Measurements from ENCODE around the gene SLC7A14.
A peak's percentile ranks its signal among the peaks of the same experiment; 100 is the strongest.

SLC7A14 gene

GRCh38 chr3:170534227-170534626 is 51.6 kb downstream of the SLC7A14 start:
- DNase-seq (ENCODE audit: low read depth), result no peak

GRCh38 chr3:170532573-170532972 is 53.3 kb downstream of the SLC7A14 start:
- DNase-seq (ENCODE audit: low read depth), result no peak

GRCh38 chr3:170531657-170532335 is 54.1 kb downstream of the SLC7A14 start:
- peak; percentile 24 for DNase-seq (ENCODE audit: low read depth)

- no peak for DNase-seq (ENCODE audit: low read depth)
Measured at GRCh38 chr3:170531054-170531453, 54.8 kb downstream of the SLC7A14 start.

GRCh38 chr3:170529912-170530311 is 56.0 kb downstream of the SLC7A14 start:
- DNase-seq (ENCODE audit: low read depth), result no peak

GRCh38 chr3:170529346-170529745 is 56.5 kb downstream of the SLC7A14 start:
- DNase-seq (ENCODE audit: low read depth), result no peak

- DNase-seq (ENCODE audit: low read depth), result no peak
Measured at GRCh38 chr3:170528726-170529125, 57.1 kb downstream of the SLC7A14 start.

GRCh38 chr3:170524073-170524472 is 61.8 kb downstream of the SLC7A14 start:
- no peak for DNase-seq (ENCODE audit: low read depth)

- no peak for DNase-seq (ENCODE audit: low read depth)
Measured at GRCh38 chr3:170523248-170523647, 62.6 kb downstream of the SLC7A14 start.

- DNase-seq (ENCODE audit: low read depth), result no peak
Measured at GRCh38 chr3:170522201-170522600, 63.7 kb downstream of the SLC7A14 start.

GRCh38 chr3:170520996-170521395 is 64.9 kb downstream of the SLC7A14 start:
- no peak for DNase-seq (ENCODE audit: low read depth)

GRCh38 chr3:170517242-170517945 is 68.5 kb downstream of the SLC7A14 start:
- no peak for DNase-seq (ENCODE audit: low read depth)

GRCh38 chr3:170513642-170514041 is 72.2 kb downstream of the SLC7A14 start:
- DNase-seq (ENCODE audit: low read depth), result no peak

GRCh38 chr3:170511371-170511770 is 74.5 kb downstream of the SLC7A14 start:
- DNase-seq (ENCODE audit: low read depth), result no peak

- DNase-seq (ENCODE audit: low read depth), result no peak
Measured at GRCh38 chr3:170508839-170509238, 77.0 kb downstream of the SLC7A14 start.

- DNase-seq (ENCODE audit: low read depth), result no peak
Measured at GRCh38 chr3:170508291-170508690, 77.6 kb downstream of the SLC7A14 start.

GRCh38 chr3:170507063-170507462 is 78.8 kb downstream of the SLC7A14 start:
- no peak for DNase-seq (ENCODE audit: low read depth)

- peak; percentile 70 for DNase-seq (ENCODE audit: low read depth)
Measured at GRCh38 chr3:170506556-170506955, 79.3 kb downstream of the SLC7A14 start.

GRCh38 chr3:170502297-170502696 is 83.6 kb downstream of the SLC7A14 start:
- DNase-seq (ENCODE audit: low read depth), result peak; percentile 15

- DNase-seq (ENCODE audit: low read depth), result no peak
Measured at GRCh38 chr3:170500995-170501394, 84.9 kb downstream of the SLC7A14 start.

GRCh38 chr3:170500462-170500861 is 85.4 kb downstream of the SLC7A14 start:
- DNase-seq (ENCODE audit: low read depth), result no peak

- DNase-seq (ENCODE audit: low read depth), result peak; percentile 90
Measured at GRCh38 chr3:170499562-170500156, 86.2 kb downstream of the SLC7A14 start.
